ENCODE data around the gene KCNG3.
"Not testable (repeated sequence)": the region's sequence is repeated elsewhere in the genome, so short reads cannot be mapped to it uniquely, and the experiment has no call there.

DNA sequence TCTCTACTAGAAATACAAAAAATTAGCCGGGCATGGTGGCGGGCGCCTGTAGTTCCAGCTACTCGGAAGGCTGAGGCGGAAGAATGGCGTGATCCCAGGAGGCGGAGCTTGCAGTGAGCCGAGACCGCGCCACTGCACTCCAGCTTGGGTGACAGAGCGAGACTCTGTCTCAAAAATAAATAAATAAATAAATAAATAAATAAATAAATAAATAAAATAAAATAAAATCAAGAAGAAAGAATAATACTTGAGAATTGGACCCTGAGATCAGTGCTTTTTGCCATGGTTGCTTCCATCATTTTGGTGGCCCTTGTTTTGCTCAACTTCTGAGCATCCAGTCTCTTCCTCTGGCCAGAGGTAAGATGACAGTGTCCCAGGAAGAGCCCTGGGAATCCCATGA lies 95.7 kb downstream of the KCNG3 start:
- TF ChIP-seq, protein P1, sequence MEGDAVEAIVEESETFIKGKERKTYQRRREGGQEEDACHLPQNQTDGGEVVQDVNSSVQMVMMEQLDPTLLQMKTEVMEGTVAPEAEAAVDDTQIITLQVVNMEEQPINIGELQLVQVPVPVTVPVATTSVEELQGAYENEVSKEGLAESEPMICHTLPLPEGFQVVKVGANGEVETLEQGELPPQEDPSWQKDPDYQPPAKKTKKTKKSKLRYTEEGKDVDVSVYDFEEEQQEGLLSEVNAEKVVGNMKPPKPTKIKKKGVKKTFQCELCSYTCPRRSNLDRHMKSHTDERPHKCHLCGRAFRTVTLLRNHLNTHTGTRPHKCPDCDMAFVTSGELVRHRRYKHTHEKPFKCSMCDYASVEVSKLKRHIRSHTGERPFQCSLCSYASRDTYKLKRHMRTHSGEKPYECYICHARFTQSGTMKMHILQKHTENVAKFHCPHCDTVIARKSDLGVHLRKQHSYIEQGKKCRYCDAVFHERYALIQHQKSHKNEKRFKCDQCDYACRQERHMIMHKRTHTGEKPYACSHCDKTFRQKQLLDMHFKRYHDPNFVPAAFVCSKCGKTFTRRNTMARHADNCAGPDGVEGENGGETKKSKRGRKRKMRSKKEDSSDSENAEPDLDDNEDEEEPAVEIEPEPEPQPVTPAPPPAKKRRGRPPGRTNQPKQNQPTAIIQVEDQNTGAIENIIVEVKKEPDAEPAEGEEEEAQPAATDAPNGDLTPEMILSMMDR (IDR thresholded peaks at IDR 0.05; ENCODE audit: insufficient read depth, low read length, poor library complexity, severe bottlenecking): not testable (repeated sequence)
- not testable (repeated sequence) for TF ChIP-seq EZH2phosphoT487 (conservative IDR thresholded peaks at IDR 0.05; ENCODE audit: low read length)
